ENCODE data around the gene MAN2B2.

DNA sequence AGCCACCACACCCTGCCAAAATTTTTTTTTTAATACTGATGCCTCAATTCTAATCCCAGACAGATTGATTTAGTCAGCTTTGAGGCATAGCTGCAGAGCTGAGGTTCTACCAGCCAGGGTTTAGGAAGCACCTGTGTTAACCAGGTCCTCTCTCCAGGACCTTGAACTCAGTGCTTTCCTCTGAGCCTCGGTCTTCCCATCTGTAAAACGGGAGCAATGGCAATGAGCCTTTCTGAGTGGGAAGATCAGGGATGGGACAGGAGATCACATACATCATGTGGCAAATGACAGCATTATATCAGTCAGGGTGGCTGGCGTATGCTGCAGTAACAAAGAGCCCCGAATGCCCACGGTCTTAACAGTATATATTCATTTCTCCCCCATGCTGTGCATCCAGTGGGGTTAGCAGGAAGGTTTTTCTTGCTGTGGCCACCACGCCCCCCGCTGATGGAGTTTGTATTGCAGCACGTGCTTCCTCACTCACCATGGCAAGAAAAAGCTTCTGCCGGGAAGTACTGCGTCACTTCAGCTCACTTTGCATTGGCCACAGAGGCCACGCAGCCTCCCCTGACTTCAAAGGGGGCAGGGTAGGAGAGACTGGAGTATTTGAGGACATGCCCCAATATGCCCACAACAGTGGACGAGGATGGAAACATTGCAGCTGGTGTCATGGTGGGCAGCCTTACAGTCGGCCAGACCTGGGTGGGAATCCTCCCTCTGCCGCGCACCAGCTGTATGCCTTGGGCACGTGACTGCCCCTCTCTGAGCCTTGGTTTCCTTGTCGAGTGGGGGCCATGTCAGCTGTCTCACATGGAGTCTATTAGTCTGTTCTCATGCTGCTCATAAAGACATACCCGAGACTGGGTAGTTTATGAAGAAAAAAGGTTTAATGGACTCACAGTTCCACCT is 41.4 kb downstream of the MAN2B2 start:
- TF ChIP-seq POLR2A (IDR thresholded peaks at IDR 0.05) = no peak
- TF ChIP-seq, protein P1, sequence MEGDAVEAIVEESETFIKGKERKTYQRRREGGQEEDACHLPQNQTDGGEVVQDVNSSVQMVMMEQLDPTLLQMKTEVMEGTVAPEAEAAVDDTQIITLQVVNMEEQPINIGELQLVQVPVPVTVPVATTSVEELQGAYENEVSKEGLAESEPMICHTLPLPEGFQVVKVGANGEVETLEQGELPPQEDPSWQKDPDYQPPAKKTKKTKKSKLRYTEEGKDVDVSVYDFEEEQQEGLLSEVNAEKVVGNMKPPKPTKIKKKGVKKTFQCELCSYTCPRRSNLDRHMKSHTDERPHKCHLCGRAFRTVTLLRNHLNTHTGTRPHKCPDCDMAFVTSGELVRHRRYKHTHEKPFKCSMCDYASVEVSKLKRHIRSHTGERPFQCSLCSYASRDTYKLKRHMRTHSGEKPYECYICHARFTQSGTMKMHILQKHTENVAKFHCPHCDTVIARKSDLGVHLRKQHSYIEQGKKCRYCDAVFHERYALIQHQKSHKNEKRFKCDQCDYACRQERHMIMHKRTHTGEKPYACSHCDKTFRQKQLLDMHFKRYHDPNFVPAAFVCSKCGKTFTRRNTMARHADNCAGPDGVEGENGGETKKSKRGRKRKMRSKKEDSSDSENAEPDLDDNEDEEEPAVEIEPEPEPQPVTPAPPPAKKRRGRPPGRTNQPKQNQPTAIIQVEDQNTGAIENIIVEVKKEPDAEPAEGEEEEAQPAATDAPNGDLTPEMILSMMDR (IDR thresholded peaks at IDR 0.05) = no peak

All from transverse colon (tissue), 3 donors.